ENCODE data around the gene FAM110D.

DNA sequence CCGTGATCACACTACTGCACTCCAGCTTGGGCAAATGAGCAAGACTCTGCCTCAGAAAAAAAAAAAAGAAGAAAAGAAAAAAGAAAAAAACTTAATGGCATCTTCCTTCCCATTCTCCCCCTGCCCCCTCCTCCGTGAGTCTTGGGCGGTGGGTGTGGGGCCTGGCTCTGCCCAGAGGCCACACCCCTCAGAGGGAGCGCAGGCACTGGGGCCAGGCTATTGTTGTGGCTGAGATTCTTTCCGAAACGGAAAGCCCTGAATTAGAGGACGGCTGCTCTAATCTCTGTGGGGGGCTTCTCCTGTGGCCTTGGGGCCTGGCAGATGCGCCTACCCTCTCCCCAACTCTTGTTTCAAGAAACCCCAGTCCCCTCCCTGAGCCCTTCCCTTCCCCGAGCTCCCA is 4.1 kb upstream of the FAM110D start:
- TF ChIP-seq POLR2A (IDR thresholded peaks at IDR 0.05; ENCODE audit: low read depth, low read length) (no peak), POLR2AphosphoS5 (IDR thresholded peaks at IDR 0.05; ENCODE audit: low read depth, low read length) (no peak), TAF1 (IDR thresholded peaks at IDR 0.05; ENCODE audit: low read depth, low read length) (no peak), POU2F2 (IDR thresholded peaks at IDR 0.05; ENCODE audit: low read depth, low read length) (no peak), PAX5 (IDR thresholded peaks at IDR 0.05; ENCODE audit: insufficient read depth, low read length, severe bottlenecking) (no peak), SPI1 (IDR thresholded peaks at IDR 0.05; ENCODE audit: low read depth, low read length) (no peak)

All from GM12891 (cell line).